ENCODE results near the gene ATRIP. TPM values are rescaled to one million over a fixed set of nuclear protein-coding genes. Genes with fewer than 3 reads are reported as not detected.

ATRIP gene
- total and polyA plus RNA-seq, 10 of the 15 experiments (the other 5 are each of a cell fraction or from before 2014, with no cell fraction given) = 1.4 to 16.0 (median 10.1) TPM

DNA sequence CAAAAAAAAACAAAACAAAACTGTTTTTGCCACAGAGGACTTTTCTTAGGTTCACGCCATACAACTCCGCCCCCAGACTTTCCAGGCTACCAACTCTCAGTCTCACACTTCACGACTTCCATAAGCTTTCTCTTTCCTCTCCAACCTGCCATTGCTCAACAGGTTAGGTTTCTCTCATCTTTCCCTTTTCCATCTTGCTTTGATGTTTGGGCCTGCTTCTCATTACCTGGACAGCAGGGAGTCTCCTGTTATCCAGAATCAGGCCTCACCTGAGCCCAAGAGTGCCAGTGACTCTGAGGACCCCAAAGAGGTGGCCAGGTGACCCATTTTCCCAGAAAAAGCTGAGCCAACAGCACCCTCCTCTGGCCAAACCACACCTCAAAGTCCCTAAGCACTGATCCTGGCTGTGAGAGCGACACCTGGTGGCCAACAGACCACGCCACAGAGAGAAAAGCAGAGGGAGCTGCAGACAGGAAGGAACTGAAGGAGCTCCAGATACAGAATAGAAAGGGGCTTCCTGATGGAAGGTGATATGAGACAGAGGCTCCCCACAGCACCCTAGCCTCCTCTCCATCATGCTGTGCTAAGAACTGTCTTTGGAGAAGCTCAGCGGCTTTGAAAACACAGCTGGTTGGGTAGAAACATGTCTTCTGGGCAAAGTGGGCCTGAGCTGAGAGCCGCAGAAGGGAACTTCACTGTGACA is 10.6 kb upstream of the ATRIP start (continued):
- no peak for TF ChIP-seq ZBTB11 (CRISPR knock-in tag; IDR thresholded peaks at IDR 0.05)
- peak; percentile 43 for TF ChIP-seq RELA (IDR thresholded peaks at IDR 0.05; ENCODE audit: borderline replicate concordance, partially characterized antibody)
- TF ChIP-seq RB1 (IDR thresholded peaks at IDR 0.05; ENCODE audit: borderline replicate concordance) = peak; percentile 86; the same call in 1 of the 2 replicates
- no peak for TF ChIP-seq MYB (IDR thresholded peaks at IDR 0.05; ENCODE audit: borderline replicate concordance, low read depth, low read length)
- TF ChIP-seq SKIL (IDR thresholded peaks at IDR 0.05; ENCODE audit: low read depth, poor library complexity, severe bottlenecking) = peak; percentile 72
- TF ChIP-seq RBBP5 (conservative IDR thresholded peaks at IDR 0.05) = no peak
- TF ChIP-seq CTCF (IDR thresholded peaks at IDR 0.05 in 2 of 3, conservative IDR thresholded peaks at IDR 0.05 in 1 of 3; ENCODE audit: control insufficient read depth in 2 of 3, extremely low read depth in 1 of 3, insufficient read depth in 1 of 3, low read depth in 3 of 3, low read length in 3 of 3) = peak; percentile 100; a peak in 5 of 6 replicates
- TF ChIP-seq SUPT20H (IDR thresholded peaks at IDR 0.05; ENCODE audit: borderline replicate concordance, control insufficient read depth, low read depth, low read length) = no peak
- 0 out of 2 replicates have a peak, but pooled peaks have one; percentile 34 for TF ChIP-seq IRF4 (IDR thresholded peaks at IDR 0.05; ENCODE audit: low read depth, low read length)
- TF ChIP-seq, protein P1, sequence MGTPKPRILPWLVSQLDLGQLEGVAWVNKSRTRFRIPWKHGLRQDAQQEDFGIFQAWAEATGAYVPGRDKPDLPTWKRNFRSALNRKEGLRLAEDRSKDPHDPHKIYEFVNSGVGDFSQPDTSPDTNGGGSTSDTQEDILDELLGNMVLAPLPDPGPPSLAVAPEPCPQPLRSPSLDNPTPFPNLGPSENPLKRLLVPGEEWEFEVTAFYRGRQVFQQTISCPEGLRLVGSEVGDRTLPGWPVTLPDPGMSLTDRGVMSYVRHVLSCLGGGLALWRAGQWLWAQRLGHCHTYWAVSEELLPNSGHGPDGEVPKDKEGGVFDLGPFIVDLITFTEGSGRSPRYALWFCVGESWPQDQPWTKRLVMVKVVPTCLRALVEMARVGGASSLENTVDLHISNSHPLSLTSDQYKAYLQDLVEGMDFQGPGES (IDR thresholded peaks at IDR 0.05) = peak; percentile 35; the same call in 1 of the 2 replicates
- no peak for TF ChIP-seq ZNF207 (IDR thresholded peaks at IDR 0.05; ENCODE audit: borderline replicate concordance)
- TF ChIP-seq CHD4 (IDR thresholded peaks at IDR 0.05) = no peak
- peak; percentile 82 for TF ChIP-seq YY1 (IDR thresholded peaks at IDR 0.05; ENCODE audit: low read depth, low read length)
- TF ChIP-seq, protein P2, sequence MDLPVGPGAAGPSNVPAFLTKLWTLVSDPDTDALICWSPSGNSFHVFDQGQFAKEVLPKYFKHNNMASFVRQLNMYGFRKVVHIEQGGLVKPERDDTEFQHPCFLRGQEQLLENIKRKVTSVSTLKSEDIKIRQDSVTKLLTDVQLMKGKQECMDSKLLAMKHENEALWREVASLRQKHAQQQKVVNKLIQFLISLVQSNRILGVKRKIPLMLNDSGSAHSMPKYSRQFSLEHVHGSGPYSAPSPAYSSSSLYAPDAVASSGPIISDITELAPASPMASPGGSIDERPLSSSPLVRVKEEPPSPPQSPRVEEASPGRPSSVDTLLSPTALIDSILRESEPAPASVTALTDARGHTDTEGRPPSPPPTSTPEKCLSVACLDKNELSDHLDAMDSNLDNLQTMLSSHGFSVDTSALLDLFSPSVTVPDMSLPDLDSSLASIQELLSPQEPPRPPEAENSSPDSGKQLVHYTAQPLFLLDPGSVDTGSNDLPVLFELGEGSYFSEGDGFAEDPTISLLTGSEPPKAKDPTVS (IDR thresholded peaks at IDR 0.05; ENCODE audit: low read depth, low read length) = no peak
- TF ChIP-seq CHD1 (IDR thresholded peaks at IDR 0.05; ENCODE audit: low read depth, low read length) = no peak
- no peak for TF ChIP-seq MEF2B (IDR thresholded peaks at IDR 0.05; ENCODE audit: partially characterized antibody, poor library complexity, severe bottlenecking)
- TF ChIP-seq TCF12 (IDR thresholded peaks at IDR 0.05; ENCODE audit: low read depth, low read length) = no peak
- no peak for TF ChIP-seq FOS (IDR thresholded peaks at IDR 0.05; ENCODE audit: borderline replicate concordance, extremely low read depth, insufficient read length)
- no peak for TF ChIP-seq NRF1 (conservative IDR thresholded peaks at IDR 0.05; ENCODE audit: low read depth, low read length)

Measured in GM12878 (cell line).